Activated CD4-positive, alpha-beta T cell treated with anti-CD3 and anti-CD28 coated beads for 36 hours (primary cell): ENCODE results near the gene PDK3. TPM values are rescaled to one million over a fixed set of nuclear protein-coding genes. Genes with fewer than 3 reads are reported as not detected.

Source experiments
- ATAC-seq: fragments of 200-7000 bp; cut with Tn5 transposase; one replicate; pipeline ENCODE4 v1.10.0; 2021; ENCODE audit warnings: mild to moderate bottlenecking, moderate library complexity
- CTCF ChIA-PET: fragments of 350-600 bp; sonication (Branson Sonifier 250); formaldehyde crosslinking; loops from one replicate; lab custom pipeline; 2021; ENCODE audit warnings: antibody characterized with exemption; lab: Charles Lee
- POLR2A ChIA-PET: fragments of 350-600 bp; sonication (Branson Sonifier 250); formaldehyde crosslinking; loops from one replicate; lab custom pipeline; 2021; ENCODE audit warnings: antibody characterized with exemption, inconsistent platforms; lab: Charles Lee
- DNase-seq: peaks from one replicate; pipeline ENCODE4 v3.0.0-alpha.2; 2020
- H3K27ac Mint-ChIP-seq: one replicate; pipeline ENCODE4 v1.8.0; 2021; ENCODE audit warnings: mixed read lengths
- H3K27me3 Mint-ChIP-seq: one replicate; pipeline ENCODE4 v1.8.0; 2021; ENCODE audit warnings: mixed read lengths
- H3K36me3 Mint-ChIP-seq: one replicate; pipeline ENCODE4 v1.8.0; 2021; ENCODE audit warnings: low read depth, mixed read lengths
- H3K4me1 Mint-ChIP-seq: one replicate; pipeline ENCODE4 v1.8.0; 2021; ENCODE audit warnings: mixed read lengths
- H3K4me3 Mint-ChIP-seq: one replicate; pipeline ENCODE4 v1.8.0; 2021; ENCODE audit warnings: mild to moderate bottlenecking, moderate library complexity, mixed read lengths
- H3K9me3 Mint-ChIP-seq: one replicate; pipeline ENCODE4 v1.8.0; 2021; ENCODE audit warnings: low read depth, mixed read lengths
- intact Hi-C, 2 experiments: fragments of 100-400 bp; cut with DNase I in 1 of 2; cut with micrococcal nuclease in 1 of 2; formaldehyde crosslinking; loops; one replicate each; pipeline versions ENCODE4 v1.14.2 to v1.15.1; 2022 to 2024; cut with DNase I, micrococcal nuclease
- total RNA-seq, 2 experiments: library from RNA; stranded (reverse); gene quantifications; one replicate each; pipeline ENCODE4 v1.2.3, GENCODE V29; 2021

The PDK3 gene
- total RNA-seq, 2 experiments from 2014 or later, result 47.4 to 47.7 TPM

GRCh38 chrX:24448762-24449250 lies 16.3 kb upstream of the PDK3 start:
- no peak overlapping the region for H3K4me3 Mint-ChIP-seq
- no peak overlapping the region for H3K27ac Mint-ChIP-seq
- POLR2A ChIA-PET, result no interaction called here
- intact Hi-C loops, result no loop called here
- CTCF ChIA-PET, result no interaction called here
- ATAC-seq, result no peak
- H3K36me3 Mint-ChIP-seq, result no peaks in the 10 kb centered on the region
- H3K4me1 Mint-ChIP-seq, result no peaks in the 10 kb centered on the region
- DNase-seq, result no peak
- no peaks in the 10 kb centered on the region for H3K27me3 Mint-ChIP-seq
- no peaks in the 10 kb centered on the region for H3K9me3 Mint-ChIP-seq

GRCh38 chrX:24463077-24463476 lies 2.0 kb upstream of the PDK3 start:
- Mint-ChIP-seq H3K4me3 (no peak overlapping the region), H3K9me3 (no peaks in the 10 kb centered on the region), H3K4me1 (peaks cover 25% of the 10 kb centered on the region), H3K36me3 (peaks cover 5% of the 10 kb centered on the region), H3K27ac (no peak overlapping the region), H3K27me3 (no peaks in the 10 kb centered on the region)
- DNase-seq (no peak), ATAC-seq (no peak)
- POLR2A ChIA-PET, result no interaction called here
- CTCF ChIA-PET, result no interaction called here
- intact Hi-C loops, result loop anchor here in 1 of 2 experiments (10.0 kb wide), 1 partner anchor 378 kb away; no protein-coding TSS in a partner anchor

- peak overlapping the region; percentile 88 for H3K27ac Mint-ChIP-seq
- ChIA-PET CTCF (interaction anchor here (0.7 to 0.8 kb wide), 2 partner anchors 10 to 34 kb away, joined by 3 to 4 read pairs; no protein-coding TSS in a partner anchor), POLR2A (no interaction called here)
- DNase-seq, result no peak
- no peaks in the 10 kb centered on the region for H3K9me3 Mint-ChIP-seq
- peaks cover 36% of the 10 kb centered on the region for H3K4me1 Mint-ChIP-seq
- H3K27me3 Mint-ChIP-seq, result no peaks in the 10 kb centered on the region
- H3K4me3 Mint-ChIP-seq, result peak overlapping the region; percentile 79
- intact Hi-C loops, result loop anchor here (2.0 to 10.0 kb wide), 4 partner anchors 14 to 380 kb away; no protein-coding TSS in a partner anchor
- no peak for ATAC-seq
- peaks cover 8% of the 10 kb centered on the region for H3K36me3 Mint-ChIP-seq
Measured at GRCh38 chrX:24464498-24464835, 619 bp upstream of the PDK3 start.

- Mint-ChIP-seq H3K27ac (peak overlapping the region; percentile 79), H3K27me3 (no peaks in the 10 kb centered on the region), H3K4me3 (peak overlapping the region; percentile 79), H3K36me3 (peaks cover 8% of the 10 kb centered on the region), H3K4me1 (peaks cover 42% of the 10 kb centered on the region), H3K9me3 (no peaks in the 10 kb centered on the region)
- intact Hi-C loops, result loop anchor here (1.0 to 10.0 kb wide), 7 partner anchors 13 to 381 kb away; no protein-coding TSS in a partner anchor
- ATAC-seq, result no peak
- peak; percentile 19 for DNase-seq
- ChIA-PET CTCF (interaction anchor here (0.9 to 1.8 kb wide), 3 partner anchors 17 to 70 kb away, joined by 3 to 7 read pairs (median 3); no protein-coding TSS in a partner anchor), POLR2A (interaction anchor here (0.7 kb wide), 2 partner anchors 16 to 33 kb away, joined by 3 to 5 read pairs; no protein-coding TSS in a partner anchor)
Measured at GRCh38 chrX:24465532-24465865, 413 bp downstream of the PDK3 start.

GRCh38 chrX:24466025-24466424 lies 939 bp downstream of the PDK3 start:
- Mint-ChIP-seq H3K4me3 (peak overlapping the region; percentile 79), H3K4me1 (peaks cover 47% of the 10 kb centered on the region), H3K9me3 (no peaks in the 10 kb centered on the region), H3K36me3 (peaks cover 8% of the 10 kb centered on the region), H3K27me3 (no peaks in the 10 kb centered on the region), H3K27ac (peak overlapping the region; percentile 79)
- intact Hi-C loops, result loop anchor here in 1 of 2 experiments (5.0 to 10.0 kb wide), 3 partner anchors 216 to 381 kb away; no protein-coding TSS in a partner anchor
- ChIA-PET CTCF (interaction anchor here (0.7 to 1.8 kb wide), 6 partner anchors 13 to 681 kb away, joined by 3 to 7 read pairs (median 4); no protein-coding TSS in a partner anchor), POLR2A (interaction anchor here (1.2 to 1.4 kb wide), 2 partner anchors 11 to 13 kb away, joined by 4 read pairs; no protein-coding TSS in a partner anchor)
- ATAC-seq (no peak), DNase-seq (peak; percentile 6)

GRCh38 chrX:24468245-24468644 lies 3.2 kb downstream of the PDK3 start:
- no peaks in the 10 kb centered on the region for H3K27me3 Mint-ChIP-seq
- ChIA-PET CTCF (interaction anchor here (1.2 to 2.1 kb wide), 2 partner anchors 11 to 29 kb away, joined by 6 read pairs; no protein-coding TSS in a partner anchor), POLR2A (no interaction called here)
- H3K4me3 Mint-ChIP-seq, result peak overlapping the region; percentile 79
- no peak for ATAC-seq
- no peak for DNase-seq
- peaks cover 8% of the 10 kb centered on the region for H3K36me3 Mint-ChIP-seq
- peaks cover 56% of the 10 kb centered on the region for H3K4me1 Mint-ChIP-seq
- no peak overlapping the region for H3K27ac Mint-ChIP-seq
- H3K9me3 Mint-ChIP-seq, result no peaks in the 10 kb centered on the region
- intact Hi-C loops, result loop anchor here in 1 of 2 experiments (5.0 to 10.0 kb wide), 3 partner anchors 214 to 383 kb away; no protein-coding TSS in a partner anchor

GRCh38 chrX:24471808-24472207 lies 6.7 kb downstream of the PDK3 start:
- H3K27me3 Mint-ChIP-seq, result no peaks in the 10 kb centered on the region
- H3K4me3 Mint-ChIP-seq, result peak overlapping the region; percentile 56
- H3K4me1 Mint-ChIP-seq, result peaks cover 68% of the 10 kb centered on the region
- POLR2A ChIA-PET, result no interaction called here
- peaks cover 7% of the 10 kb centered on the region for H3K36me3 Mint-ChIP-seq
- intact Hi-C loops, result loop anchor here in 1 of 2 experiments (10.0 kb wide), 1 partner anchor 807 kb away; the partner anchor contains the start of gene PRDX4
- no peaks in the 10 kb centered on the region for H3K9me3 Mint-ChIP-seq
- CTCF ChIA-PET, result interaction anchor here (1.1 kb wide), 1 partner anchor 26 kb away, joined by 4 read pairs; no protein-coding TSS in a partner anchor
- DNase-seq (no peak), ATAC-seq (no peak)
- peak overlapping the region; percentile 78 for H3K27ac Mint-ChIP-seq

- no peaks in the 10 kb centered on the region for H3K9me3 Mint-ChIP-seq
- ATAC-seq, result no peak
- H3K27me3 Mint-ChIP-seq, result no peaks in the 10 kb centered on the region
- peaks cover 2% of the 10 kb centered on the region for H3K36me3 Mint-ChIP-seq
- CTCF ChIA-PET, result no interaction called here
- POLR2A ChIA-PET, result no interaction called here
- H3K4me3 Mint-ChIP-seq, result no peak overlapping the region
- intact Hi-C loops, result loop anchor here (5.0 to 10.0 kb wide), 2 partner anchors 37 to 811 kb away; partner anchors contain the start of gene PRDX4 (in 1 of the 2)
- no peak overlapping the region for H3K27ac Mint-ChIP-seq
- peaks cover 66% of the 10 kb centered on the region for H3K4me1 Mint-ChIP-seq
- DNase-seq, result no peak
Measured at GRCh38 chrX:24475480-24475879, 10.4 kb downstream of the PDK3 start.

- Mint-ChIP-seq H3K36me3 (peaks cover 16% of the 10 kb centered on the region), H3K27ac (peak overlapping the region; percentile 91), H3K4me3 (peak overlapping the region; percentile 68), H3K4me1 (peaks cover 78% of the 10 kb centered on the region), H3K27me3 (no peaks in the 10 kb centered on the region), H3K9me3 (peaks cover 8% of the 10 kb centered on the region)
- CTCF ChIA-PET, result interaction anchor here (1.1 to 1.9 kb wide), 2 partner anchors 10 to 12 kb away, joined by 4 to 6 read pairs; no protein-coding TSS in a partner anchor
- POLR2A ChIA-PET, result interaction anchor here (1.1 kb wide), 1 partner anchor 12 kb away, joined by 4 read pairs; no protein-coding TSS in a partner anchor
- no peak for DNase-seq
- ATAC-seq, result no peak
- intact Hi-C loops, result loop anchor here (2.0 to 10.0 kb wide), 3 partner anchors 14 to 814 kb away; partner anchors contain the start of genes PDK3 (in 1 of the 2) and PRDX4 (in 1 of the 2)
Measured at GRCh38 chrX:24478509-24478908, 13.4 kb downstream of the PDK3 start.

GRCh38 chrX:24479924-24480323 lies 14.8 kb downstream of the PDK3 start:
- intact Hi-C loops, result loop anchor here (1.0 to 10.0 kb wide), 9 partner anchors 15 to 815 kb away; partner anchors contain the start of genes PDK3 (in 2 of the 2), SAT1 (in 2 of the 2) and PRDX4 (in 1 of the 2)
- peak overlapping the region; percentile 91 for H3K27ac Mint-ChIP-seq
- POLR2A ChIA-PET, result interaction anchor here (0.6 to 1.1 kb wide), 5 partner anchors 14 to 326 kb away, joined by 3 to 4 read pairs (median 3); no protein-coding TSS in a partner anchor
- peak overlapping the region; percentile 68 for H3K4me3 Mint-ChIP-seq
- peaks cover 16% of the 10 kb centered on the region for H3K36me3 Mint-ChIP-seq
- peaks cover 8% of the 10 kb centered on the region for H3K9me3 Mint-ChIP-seq
- no peaks in the 10 kb centered on the region for H3K27me3 Mint-ChIP-seq
- CTCF ChIA-PET, result interaction anchor here (0.6 to 4.7 kb wide), 5 partner anchors 11 to 28 kb away, joined by 3 to 32 read pairs (median 4); no protein-coding TSS in a partner anchor
- peak; percentile 82 for DNase-seq
- H3K4me1 Mint-ChIP-seq, result peaks cover 75% of the 10 kb centered on the region
- ATAC-seq, result peak; percentile 94

- CTCF ChIA-PET, result interaction anchor here (0.6 to 4.7 kb wide), 3 partner anchors 14 to 18 kb away, joined by 3 to 32 read pairs (median 3); no protein-coding TSS in a partner anchor
- DNase-seq, result no peak
- Mint-ChIP-seq H3K27ac (peak overlapping the region; percentile 91), H3K27me3 (no peaks in the 10 kb centered on the region), H3K4me3 (peak overlapping the region; percentile 68), H3K4me1 (peaks cover 73% of the 10 kb centered on the region), H3K9me3 (peaks cover 8% of the 10 kb centered on the region), H3K36me3 (peaks cover 14% of the 10 kb centered on the region)
- intact Hi-C loops, result loop anchor here (2.0 to 10.0 kb wide), 5 partner anchors 18 to 698 kb away; partner anchors contain the start of gene SAT1 (in 2 of the 2)
- peak; percentile 22 for ATAC-seq
- POLR2A ChIA-PET, result interaction anchor here (0.6 kb wide), 3 partner anchors 15 to 325 kb away, joined by 3 to 4 read pairs (median 3); no protein-coding TSS in a partner anchor
Measured at GRCh38 chrX:24480400-24480865, 15.3 kb downstream of the PDK3 start.
